GM23338 (cell line): ENCODE data around the gene DEPDC5. TPM values are rescaled to one million over a fixed set of nuclear protein-coding genes. Genes with fewer than 3 reads are reported as not detected.

Source experiments
- ATAC-seq: fragments of 200-7000 bp; cut with Tn5 transposase; 3 replicates; pipeline ENCODE4 v1.9.1; 2020
- DNase-seq: peaks from one replicate; pipeline ENCODE4 v3.0.0-alpha.2; 2015; ENCODE audit warnings: low spot score
- H2AFZ ChIP-seq: fragments of 200-600 bp; sonication (generic); 2 replicates; pipeline ENCODE4 v1.8.0; 2016; ENCODE audit warnings: antibody characterized with exemption, mild to moderate bottlenecking, moderate library complexity
- H3F3A ChIP-seq: fragments of 200-600 bp; sonication (generic); replicated peaks from 2 replicates; pipeline ENCODE4 v1.8.0; 2017; ENCODE audit warnings: antibody characterized with exemption, mixed run types, low read depth
- H3K27ac ChIP-seq: fragments of 200-600 bp; sonication (generic); 2 replicates; pipeline ENCODE4 v1.6.1; 2016; ENCODE audit warnings: low read depth
- H3K27me3 ChIP-seq: fragments of 200-600 bp; sonication (generic); 2 replicates; pipeline ENCODE4 v1.8.0; 2016; ENCODE audit warnings: mild to moderate bottlenecking, mixed run types, moderate library complexity; ENCODE audit not compliant: insufficient read depth
- H3K36me3 ChIP-seq: fragments of 200-600 bp; sonication (generic); 2 replicates; pipeline ENCODE4 v1.8.0; 2016; ENCODE audit warnings: mild to moderate bottlenecking; ENCODE audit not compliant: insufficient read depth
- H3K4me1 ChIP-seq: fragments of 200-600 bp; sonication (generic); 2 replicates; pipeline ENCODE4 v1.8.0; 2016; ENCODE audit warnings: mild to moderate bottlenecking, moderate library complexity; ENCODE audit not compliant: insufficient read depth
- H3K4me2 ChIP-seq: fragments of 200-600 bp; sonication (generic); 2 replicates; pipeline ENCODE4 v1.7.1; 2017; ENCODE audit warnings: mixed run types
- H3K4me3 ChIP-seq: fragments of 200-600 bp; sonication (generic); 2 replicates; pipeline ENCODE4 v1.6.1; 2016; ENCODE audit warnings: mixed run types
- H3K79me2 ChIP-seq: fragments of 200-600 bp; sonication (generic); replicated peaks from 2 replicates; pipeline ENCODE4 v1.8.0; 2017; ENCODE audit warnings: mild to moderate bottlenecking; ENCODE audit not compliant: insufficient read depth
- H3K9me2 ChIP-seq: fragments of 200-600 bp; sonication (generic); 2 replicates; pipeline ENCODE4 v1.8.0; 2017; ENCODE audit not compliant: insufficient read depth
- H4K20me1 ChIP-seq: fragments of 200-600 bp; sonication (generic); replicated peaks from 2 replicates; pipeline ENCODE4 v1.8.0; 2017; ENCODE audit warnings: mild to moderate bottlenecking; ENCODE audit not compliant: insufficient read depth
- H3K27ac Mint-ChIP-seq: 2 replicates; pipeline ENCODE4 v1.8.0; 2020; ENCODE audit warnings: inconsistent platforms, mild to moderate bottlenecking, moderate library complexity, mixed read lengths
- H3K27me3 Mint-ChIP-seq: 3 replicates; pipeline ENCODE4 v1.8.0; 2022; ENCODE audit warnings: low read depth, mild to moderate bottlenecking, moderate library complexity, mixed read lengths, inconsistent platforms; ENCODE audit not compliant: insufficient read depth, poor library complexity
- H3K36me3 Mint-ChIP-seq: 3 replicates; pipeline ENCODE4 v1.8.0; 2021; ENCODE audit warnings: low read depth, mild to moderate bottlenecking, inconsistent platforms, moderate library complexity, mixed read lengths
- H3K4me1 Mint-ChIP-seq: 3 replicates; pipeline ENCODE4 v1.8.0; 2020; ENCODE audit warnings: mild to moderate bottlenecking, inconsistent platforms, mixed read lengths
- H3K4me3 Mint-ChIP-seq: 3 replicates; pipeline ENCODE4 v1.8.0; 2021; ENCODE audit warnings: moderate library complexity, mild to moderate bottlenecking, inconsistent platforms, mixed read lengths
- H3K9me3 Mint-ChIP-seq: 3 replicates; pipeline ENCODE4 v1.8.0; 2020; ENCODE audit warnings: moderate library complexity, mild to moderate bottlenecking, inconsistent platforms, mixed read lengths
- EZH2phosphoT487 ChIP-seq: fragments of 200-600 bp; sonication (generic); IDR thresholded peaks from one replicate; pipeline ENCODE4 v1.8.1; 2018; ENCODE audit warnings: antibody characterized with exemption; ENCODE audit not compliant: unreplicated experiment
- REST ChIP-seq: IDR thresholded peaks from one replicate; pipeline ENCODE4 v1.6.1; 2018; ENCODE audit warnings: antibody characterized with exemption; ENCODE audit not compliant: unreplicated experiment
- ZNF114 ChIP-seq: fragments of 250-450 bp; sonication (Bioruptor Pico); IDR thresholded peaks from 2 replicates; pipeline ENCODE4 v1.5.0; 2020; ENCODE audit warnings: mild to moderate bottlenecking, moderate library complexity
- polyA plus RNA-seq: library from polyadenylated mRNA; unstranded; fragments of >200 nt; fragmentation: Nextera tagmentation; extraction: Ambion mirVana; gene quantifications from 2 replicates; pipeline ENCODE4 v1.2.1, GENCODE V29; 2016
- total RNA-seq: library from RNA; depleted of rRNA; stranded (reverse); fragments of >200 nt; shearing (Covaris generic); gene quantifications from 2 replicates; pipeline ENCODE4 v1.2.3, GENCODE V29; 2014
- TF ChIP-seq, protein P1 (sequence below): fragments of 250-450 bp; sonication (Bioruptor Pico); IDR thresholded peaks from 2 replicates; pipeline ENCODE4 v1.5.0; 2020; ENCODE audit warnings: mild to moderate bottlenecking, moderate library complexity
- TF ChIP-seq, protein P2 (sequence below), 2 experiments: fragments of 200-600 bp in 1 of 2; sonication (generic) in 1 of 2; conservative IDR thresholded peaks; 2 replicates each; pipeline versions ENCODE4 v1.5.1 to v1.6.1; 2016 to 2017; ENCODE audit warnings: antibody characterized with exemption in 2 of 2, low read depth in 2 of 2, mild to moderate bottlenecking in 2 of 2, moderate library complexity in 1 of 2

DEPDC5 gene
- total and polyA plus RNA-seq, 2 experiments from 2014 or later, result 18.7 to 19.7 TPM

GRCh38 chr22:31870890-31871289 is 117.1 kb downstream of the DEPDC5 start:
- Mint-ChIP-seq H3K4me1 (peaks cover 30% of the 10 kb centered on the region), H3K27ac (no peak overlapping the region), H3K9me3 (no peaks in the 10 kb centered on the region), H3K36me3 (peaks cover 12% of the 10 kb centered on the region; the same call in 1 of the 3 replicates), H3K27me3 (peaks cover 5% of the 10 kb centered on the region), H3K4me3 (no peak overlapping the region)
- Histone ChIP-seq H3K4me1 (peaks cover 30% of the 10 kb centered on the region), H3K4me3 (no peak overlapping the region), H3K9me2 (no peaks in the 10 kb centered on the region), H3K79me2 (no peaks in the 10 kb centered on the region), H3K27me3 (no peaks in the 10 kb centered on the region), H3K36me3 (no peaks in the 10 kb centered on the region), H3K4me2 (no peak overlapping the region), H4K20me1 (no peaks in the 10 kb centered on the region), H3F3A (peaks cover 16% of the 10 kb centered on the region), H2AFZ (no peak overlapping the region), H3K27ac (no peak overlapping the region)
- no peak for TF ChIP-seq REST
- TF ChIP-seq, protein P1, sequence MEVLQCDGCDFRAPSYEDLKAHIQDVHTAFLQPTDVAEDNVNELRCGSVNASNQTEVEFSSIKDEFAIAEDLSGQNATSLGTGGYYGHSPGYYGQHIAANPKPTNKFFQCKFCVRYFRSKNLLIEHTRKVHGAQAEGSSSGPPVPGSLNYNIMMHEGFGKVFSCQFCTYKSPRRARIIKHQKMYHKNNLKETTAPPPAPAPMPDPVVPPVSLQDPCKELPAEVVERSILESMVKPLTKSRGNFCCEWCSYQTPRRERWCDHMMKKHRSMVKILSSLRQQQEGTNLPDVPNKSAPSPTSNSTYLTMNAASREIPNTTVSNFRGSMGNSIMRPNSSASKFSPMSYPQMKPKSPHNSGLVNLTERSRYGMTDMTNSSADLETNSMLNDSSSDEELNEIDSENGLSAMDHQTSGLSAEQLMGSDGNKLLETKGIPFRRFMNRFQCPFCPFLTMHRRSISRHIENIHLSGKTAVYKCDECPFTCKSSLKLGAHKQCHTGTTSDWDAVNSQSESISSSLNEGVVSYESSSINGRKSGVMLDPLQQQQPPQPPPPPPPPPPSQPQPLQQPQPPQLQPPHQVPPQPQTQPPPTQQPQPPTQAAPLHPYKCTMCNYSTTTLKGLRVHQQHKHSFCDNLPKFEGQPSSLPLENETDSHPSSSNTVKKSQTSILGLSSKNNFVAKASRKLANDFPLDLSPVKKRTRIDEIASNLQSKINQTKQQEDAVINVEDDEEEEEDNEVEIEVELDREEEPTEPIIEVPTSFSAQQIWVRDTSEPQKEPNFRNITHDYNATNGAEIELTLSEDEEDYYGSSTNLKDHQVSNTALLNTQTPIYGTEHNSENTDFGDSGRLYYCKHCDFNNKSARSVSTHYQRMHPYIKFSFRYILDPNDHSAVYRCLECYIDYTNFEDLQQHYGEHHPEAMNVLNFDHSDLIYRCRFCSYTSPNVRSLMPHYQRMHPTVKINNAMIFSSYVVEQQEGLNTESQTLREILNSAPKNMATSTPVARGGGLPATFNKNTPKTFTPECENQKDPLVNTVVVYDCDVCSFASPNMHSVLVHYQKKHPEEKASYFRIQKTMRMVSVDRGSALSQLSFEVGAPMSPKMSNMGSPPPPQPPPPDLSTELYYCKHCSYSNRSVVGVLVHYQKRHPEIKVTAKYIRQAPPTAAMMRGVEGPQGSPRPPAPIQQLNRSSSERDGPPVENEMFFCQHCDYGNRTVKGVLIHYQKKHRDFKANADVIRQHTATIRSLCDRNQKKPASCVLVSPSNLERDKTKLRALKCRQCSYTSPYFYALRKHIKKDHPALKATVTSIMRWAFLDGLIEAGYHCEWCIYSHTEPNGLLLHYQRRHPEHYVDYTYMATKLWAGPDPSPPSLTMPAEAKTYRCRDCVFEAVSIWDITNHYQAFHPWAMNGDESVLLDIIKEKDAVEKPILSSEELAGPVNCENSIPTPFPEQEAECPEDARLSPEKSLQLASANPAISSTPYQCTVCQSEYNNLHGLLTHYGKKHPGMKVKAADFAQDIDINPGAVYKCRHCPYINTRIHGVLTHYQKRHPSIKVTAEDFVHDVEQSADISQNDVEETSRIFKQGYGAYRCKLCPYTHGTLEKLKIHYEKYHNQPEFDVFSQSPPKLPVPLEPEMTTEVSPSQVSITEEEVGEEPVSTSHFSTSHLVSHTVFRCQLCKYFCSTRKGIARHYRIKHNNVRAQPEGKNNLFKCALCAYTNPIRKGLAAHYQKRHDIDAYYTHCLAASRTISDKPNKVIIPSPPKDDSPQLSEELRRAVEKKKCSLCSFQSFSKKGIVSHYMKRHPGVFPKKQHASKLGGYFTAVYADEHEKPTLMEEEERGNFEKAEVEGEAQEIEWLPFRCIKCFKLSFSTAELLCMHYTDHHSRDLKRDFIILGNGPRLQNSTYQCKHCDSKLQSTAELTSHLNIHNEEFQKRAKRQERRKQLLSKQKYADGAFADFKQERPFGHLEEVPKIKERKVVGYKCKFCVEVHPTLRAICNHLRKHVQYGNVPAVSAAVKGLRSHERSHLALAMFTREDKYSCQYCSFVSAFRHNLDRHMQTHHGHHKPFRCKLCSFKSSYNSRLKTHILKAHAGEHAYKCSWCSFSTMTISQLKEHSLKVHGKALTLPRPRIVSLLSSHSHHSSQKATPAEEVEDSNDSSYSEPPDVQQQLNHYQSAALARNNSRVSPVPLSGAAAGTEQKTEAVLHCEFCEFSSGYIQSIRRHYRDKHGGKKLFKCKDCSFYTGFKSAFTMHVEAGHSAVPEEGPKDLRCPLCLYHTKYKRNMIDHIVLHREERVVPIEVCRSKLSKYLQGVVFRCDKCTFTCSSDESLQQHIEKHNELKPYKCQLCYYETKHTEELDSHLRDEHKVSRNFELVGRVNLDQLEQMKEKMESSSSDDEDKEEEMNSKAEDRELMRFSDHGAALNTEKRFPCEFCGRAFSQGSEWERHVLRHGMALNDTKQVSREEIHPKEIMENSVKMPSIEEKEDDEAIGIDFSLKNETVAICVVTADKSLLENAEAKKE (CRISPR knock-in tag), result no peak
- no peak for TF ChIP-seq EZH2phosphoT487
- no peak for TF ChIP-seq ZNF114 (CRISPR knock-in tag)
- TF ChIP-seq, protein P2, sequence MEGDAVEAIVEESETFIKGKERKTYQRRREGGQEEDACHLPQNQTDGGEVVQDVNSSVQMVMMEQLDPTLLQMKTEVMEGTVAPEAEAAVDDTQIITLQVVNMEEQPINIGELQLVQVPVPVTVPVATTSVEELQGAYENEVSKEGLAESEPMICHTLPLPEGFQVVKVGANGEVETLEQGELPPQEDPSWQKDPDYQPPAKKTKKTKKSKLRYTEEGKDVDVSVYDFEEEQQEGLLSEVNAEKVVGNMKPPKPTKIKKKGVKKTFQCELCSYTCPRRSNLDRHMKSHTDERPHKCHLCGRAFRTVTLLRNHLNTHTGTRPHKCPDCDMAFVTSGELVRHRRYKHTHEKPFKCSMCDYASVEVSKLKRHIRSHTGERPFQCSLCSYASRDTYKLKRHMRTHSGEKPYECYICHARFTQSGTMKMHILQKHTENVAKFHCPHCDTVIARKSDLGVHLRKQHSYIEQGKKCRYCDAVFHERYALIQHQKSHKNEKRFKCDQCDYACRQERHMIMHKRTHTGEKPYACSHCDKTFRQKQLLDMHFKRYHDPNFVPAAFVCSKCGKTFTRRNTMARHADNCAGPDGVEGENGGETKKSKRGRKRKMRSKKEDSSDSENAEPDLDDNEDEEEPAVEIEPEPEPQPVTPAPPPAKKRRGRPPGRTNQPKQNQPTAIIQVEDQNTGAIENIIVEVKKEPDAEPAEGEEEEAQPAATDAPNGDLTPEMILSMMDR (conservative IDR thresholded peaks at IDR 0.05; ENCODE audit: low read depth in 2 of 2), result no peak
- DNase-seq, result no peak
- ATAC-seq, result no peak
